HG02884 (cell line): ENCODE results near the gene RGS6.

ENCODE experiments used
- ATAC-seq: cut with Tn5 transposase; IDR thresholded peaks from one replicate; pipeline ENCODE4 v1.9.1; 2021; ENCODE audit warnings: mild to moderate bottlenecking, moderate library complexity; ENCODE audit not compliant: unreplicated experiment

RGS6 gene

GRCh38 chr14:72303930-72304329 is 371.7 kb downstream of the RGS6 start:
- no peak for ATAC-seq

- no peak for ATAC-seq
Observed at GRCh38 chr14:72305561-72305960, 373.3 kb downstream of the RGS6 start.

- ATAC-seq, result no peak
Observed at GRCh38 chr14:72308967-72309485, 376.8 kb downstream of the RGS6 start.

- no peak for ATAC-seq
Observed at GRCh38 chr14:72311116-72311515, 378.9 kb downstream of the RGS6 start.

GRCh38 chr14:72311516-72311915 is 379.3 kb downstream of the RGS6 start:
- ATAC-seq, result no peak

GRCh38 chr14:72314808-72315435 is 382.7 kb downstream of the RGS6 start:
- no peak for ATAC-seq

GRCh38 chr14:72315714-72316113 is 383.5 kb downstream of the RGS6 start:
- no peak for ATAC-seq

GRCh38 chr14:72318648-72319047 is 386.4 kb downstream of the RGS6 start:
- no peak for ATAC-seq

GRCh38 chr14:72332046-72332445 is 399.8 kb downstream of the RGS6 start:
- no peak for ATAC-seq

- ATAC-seq, result no peak
Observed at GRCh38 chr14:72332871-72333270, 400.6 kb downstream of the RGS6 start.

GRCh38 chr14:72333357-72333756 is 401.1 kb downstream of the RGS6 start:
- no peak for ATAC-seq

GRCh38 chr14:72336311-72336980 is 404.2 kb downstream of the RGS6 start:
- ATAC-seq, result no peak

GRCh38 chr14:72341237-72341636 is 409.0 kb downstream of the RGS6 start:
- no peak for ATAC-seq

GRCh38 chr14:72341686-72342085 is 409.5 kb downstream of the RGS6 start:
- ATAC-seq, result no peak

- no peak for ATAC-seq
Observed at GRCh38 chr14:72347118-72347517, 414.9 kb downstream of the RGS6 start.

- ATAC-seq, result no peak
Observed at GRCh38 chr14:72350215-72350614, 418.0 kb downstream of the RGS6 start.

- ATAC-seq, result no peak
Observed at GRCh38 chr14:72352012-72352411, 419.8 kb downstream of the RGS6 start.

- no peak for ATAC-seq
Observed at GRCh38 chr14:72366619-72367018, 434.4 kb downstream of the RGS6 start.

- no peak for ATAC-seq
Observed at GRCh38 chr14:72369106-72369505, 436.9 kb downstream of the RGS6 start.

GRCh38 chr14:72377016-72377415 is 444.8 kb downstream of the RGS6 start:
- no peak for ATAC-seq

- no peak for ATAC-seq
Observed at GRCh38 chr14:72380456-72380855, 448.2 kb downstream of the RGS6 start.

GRCh38 chr14:72383865-72384264 is 451.6 kb downstream of the RGS6 start:
- no peak for ATAC-seq

- ATAC-seq, result no peak
Observed at GRCh38 chr14:72387726-72388125, 455.5 kb downstream of the RGS6 start.
